HG03442 (cell line): Measurements from ENCODE around the gene PRDM10.
"Not testable (repeated sequence)": the region's sequence is repeated elsewhere in the genome, so short reads cannot be mapped to it uniquely, and the experiment has no call there.

ENCODE experiments used
- ATAC-seq: cut with Tn5 transposase; IDR thresholded peaks from one replicate; pipeline ENCODE4 v1.9.1; 2021; ENCODE audit warnings: mild to moderate bottlenecking, moderate library complexity; ENCODE audit not compliant: unreplicated experiment

PRDM10 gene

GRCh38 chr11:129979046-129979605, 23.5 kb downstream of the PRDM10 start:
- no peak for ATAC-seq

GRCh38 chr11:129978447-129978846, 24.2 kb downstream of the PRDM10 start:
- no peak for ATAC-seq

GRCh38 chr11:129976328-129976727, 26.3 kb downstream of the PRDM10 start:
- ATAC-seq: no peak

- no peak for ATAC-seq
Measured at GRCh38 chr11:129975543-129975942, 27.1 kb downstream of the PRDM10 start.

- ATAC-seq: no peak
Measured at GRCh38 chr11:129974672-129975071, 28.0 kb downstream of the PRDM10 start.

- no peak for ATAC-seq
Measured at GRCh38 chr11:129974237-129974636, 28.4 kb downstream of the PRDM10 start.

- no peak for ATAC-seq
Measured at GRCh38 chr11:129973809-129974208, 28.8 kb downstream of the PRDM10 start.

- ATAC-seq: peak; percentile 60
Measured at GRCh38 chr11:129973068-129973467, 29.6 kb downstream of the PRDM10 start.

GRCh38 chr11:129972611-129973010, 30.0 kb downstream of the PRDM10 start:
- ATAC-seq: no peak

GRCh38 chr11:129971856-129972255, 30.8 kb downstream of the PRDM10 start:
- ATAC-seq: not testable (repeated sequence)

GRCh38 chr11:129969920-129970319, 32.7 kb downstream of the PRDM10 start:
- ATAC-seq: no peak

GRCh38 chr11:129968591-129969419, 33.8 kb downstream of the PRDM10 start:
- no peak for ATAC-seq

- no peak for ATAC-seq
Measured at GRCh38 chr11:129967996-129968395, 34.6 kb downstream of the PRDM10 start.

- ATAC-seq: no peak
Measured at GRCh38 chr11:129965248-129965647, 37.4 kb downstream of the PRDM10 start.

GRCh38 chr11:129960216-129961214, 42.1 kb downstream of the PRDM10 start:
- ATAC-seq: peak; percentile 95

GRCh38 chr11:129959687-129960086, 42.9 kb downstream of the PRDM10 start:
- no peak for ATAC-seq

GRCh38 chr11:129955282-129955681, 47.4 kb downstream of the PRDM10 start:
- no peak for ATAC-seq

- ATAC-seq: not testable (repeated sequence)
Measured at GRCh38 chr11:129954703-129955102, 47.9 kb downstream of the PRDM10 start.

GRCh38 chr11:129951866-129952262, 50.8 kb downstream of the PRDM10 start:
- no peak for ATAC-seq

GRCh38 chr11:129951201-129951865, 51.3 kb downstream of the PRDM10 start:
- ATAC-seq: no peak
